AG09309 (cell line): ENCODE data around the gene ADGRV1.

Experiments
- DNase-seq: peaks from one replicate; pipeline ENCODE4 v3.0.0-alpha.2; 2010; ENCODE audit warnings: low read depth
- H3K4me3 ChIP-seq: 2 replicates; pipeline ENCODE4 v1.5.1; 2011; ENCODE audit warnings: mild to moderate bottlenecking, low read depth, low read length, moderate library complexity; ENCODE audit not compliant: control insufficient read depth
- TF ChIP-seq, protein P1 (sequence below): IDR thresholded peaks from 2 replicates; pipeline ENCODE4 v1.5.1; 2011; ENCODE audit warnings: mild to moderate bottlenecking, low read depth, low read length, inconsistent platforms; ENCODE audit not compliant: insufficient read depth, control insufficient read depth; ENCODE audit errors: missing control alignments

The ADGRV1 gene

DNA sequence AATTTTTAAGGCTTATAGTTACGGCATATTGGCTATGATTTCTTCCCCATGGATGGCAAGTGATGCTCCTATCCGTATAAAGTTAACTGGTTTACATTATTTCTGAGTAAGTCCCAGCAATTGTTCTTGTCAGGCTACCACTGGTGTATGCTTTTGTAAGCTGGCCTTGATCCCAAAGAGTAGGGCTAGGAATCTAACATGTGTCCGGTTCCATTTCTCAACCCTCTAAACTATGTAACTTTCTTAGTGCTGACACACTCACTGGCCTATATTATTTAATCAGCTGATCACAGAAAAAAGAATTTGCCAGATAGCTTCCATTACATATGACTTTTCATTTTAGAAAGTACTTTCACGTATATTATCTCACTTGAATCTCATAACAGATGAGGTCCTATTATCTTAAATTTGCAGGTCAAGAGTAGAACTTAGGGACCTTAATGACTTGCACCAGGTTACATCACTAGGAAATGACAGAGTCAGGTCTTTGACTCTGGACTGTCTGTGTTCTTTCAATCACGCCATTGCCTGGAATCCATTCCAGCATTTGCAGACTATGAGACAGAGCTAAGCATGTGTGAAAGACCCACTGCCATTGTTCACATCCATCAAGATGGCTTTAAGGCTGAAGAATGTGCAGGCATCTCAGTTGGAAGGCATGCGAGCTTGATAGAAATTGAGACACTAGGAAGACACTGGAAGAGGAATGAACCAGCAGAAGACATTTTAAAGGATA, 461.6 kb downstream of the ADGRV1 start:
- DNase-seq = no peak
- TF ChIP-seq, protein P1, sequence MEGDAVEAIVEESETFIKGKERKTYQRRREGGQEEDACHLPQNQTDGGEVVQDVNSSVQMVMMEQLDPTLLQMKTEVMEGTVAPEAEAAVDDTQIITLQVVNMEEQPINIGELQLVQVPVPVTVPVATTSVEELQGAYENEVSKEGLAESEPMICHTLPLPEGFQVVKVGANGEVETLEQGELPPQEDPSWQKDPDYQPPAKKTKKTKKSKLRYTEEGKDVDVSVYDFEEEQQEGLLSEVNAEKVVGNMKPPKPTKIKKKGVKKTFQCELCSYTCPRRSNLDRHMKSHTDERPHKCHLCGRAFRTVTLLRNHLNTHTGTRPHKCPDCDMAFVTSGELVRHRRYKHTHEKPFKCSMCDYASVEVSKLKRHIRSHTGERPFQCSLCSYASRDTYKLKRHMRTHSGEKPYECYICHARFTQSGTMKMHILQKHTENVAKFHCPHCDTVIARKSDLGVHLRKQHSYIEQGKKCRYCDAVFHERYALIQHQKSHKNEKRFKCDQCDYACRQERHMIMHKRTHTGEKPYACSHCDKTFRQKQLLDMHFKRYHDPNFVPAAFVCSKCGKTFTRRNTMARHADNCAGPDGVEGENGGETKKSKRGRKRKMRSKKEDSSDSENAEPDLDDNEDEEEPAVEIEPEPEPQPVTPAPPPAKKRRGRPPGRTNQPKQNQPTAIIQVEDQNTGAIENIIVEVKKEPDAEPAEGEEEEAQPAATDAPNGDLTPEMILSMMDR = no peak
- no peak overlapping the region for H3K4me3 ChIP-seq

DNA sequence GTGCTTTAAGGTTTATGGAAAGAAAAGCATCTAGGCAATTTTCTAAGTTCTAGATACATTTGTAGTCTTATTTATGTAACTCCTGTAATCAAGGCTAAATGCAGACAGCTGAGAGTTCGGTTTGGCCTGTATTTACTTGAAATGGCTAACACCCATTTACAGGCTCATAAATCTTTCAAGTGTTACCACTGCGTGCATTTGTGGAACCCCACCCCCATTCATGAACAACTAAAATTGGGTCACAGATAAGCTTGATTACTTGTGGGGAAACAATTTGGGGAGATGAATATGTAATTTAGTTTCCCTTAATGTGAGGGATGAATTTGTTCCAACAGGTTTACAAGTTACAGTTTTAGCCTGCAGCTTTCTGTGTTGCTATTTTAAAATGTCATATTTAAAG, 463.9 kb downstream of the ADGRV1 start:
- H3K4me3 ChIP-seq = no peak overlapping the region
- TF ChIP-seq, protein P1 = no peak
- no peak for DNase-seq

DNA sequence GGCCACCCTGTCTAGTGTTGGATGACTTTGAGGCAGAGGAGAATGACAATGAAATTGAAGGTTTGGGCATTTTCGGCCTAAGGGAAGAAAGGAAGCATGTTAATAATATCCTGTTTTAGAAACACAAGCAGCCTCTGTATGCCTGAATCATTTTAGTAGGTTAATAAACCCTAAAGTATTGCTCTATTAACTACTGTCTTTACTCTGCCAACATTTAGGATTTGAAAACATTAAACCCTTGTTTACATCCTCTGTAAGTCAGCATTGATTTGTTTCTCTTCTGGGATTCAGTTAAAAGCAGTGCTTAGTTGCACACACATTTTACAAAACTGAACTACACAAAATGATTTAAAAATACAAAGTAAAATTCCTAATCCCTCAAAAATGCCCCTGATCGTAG, 465.6 kb downstream of the ADGRV1 start:
- TF ChIP-seq, protein P1 = no peak
- DNase-seq = no peak

GRCh38 chr5:91024727-91025126, 466.1 kb downstream of the ADGRV1 start:
- no peak for DNase-seq
- TF ChIP-seq, protein P1 = no peak
- H3K4me3 ChIP-seq = no peak overlapping the region

More for the DNA sequence above, 465.6 kb downstream of the ADGRV1 start:
- H3K4me3 ChIP-seq = no peak overlapping the region

DNA sequence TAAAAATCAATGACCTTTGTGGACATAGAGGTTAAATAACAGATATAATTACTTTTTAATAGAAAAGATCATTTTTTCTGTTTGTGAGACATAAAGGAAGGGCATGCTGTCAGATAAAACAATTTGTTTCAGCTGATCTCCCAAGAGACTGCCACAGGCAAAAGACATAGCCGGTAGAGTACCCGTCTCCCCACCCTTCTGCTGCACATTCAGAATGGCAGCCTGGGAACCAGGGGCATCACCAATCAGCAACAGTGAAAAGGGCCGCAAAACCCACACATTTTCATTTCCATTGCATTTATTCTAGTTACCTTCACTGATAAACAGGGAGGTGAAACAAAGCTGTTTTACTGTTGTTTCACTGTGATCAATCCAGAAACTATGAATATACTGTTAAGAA, 466.9 kb downstream of the ADGRV1 start:
- no peak for DNase-seq
- TF ChIP-seq, protein P1 = no peak
- H3K4me3 ChIP-seq = no peak overlapping the region

GRCh38 chr5:91025956-91026355, 467.4 kb downstream of the ADGRV1 start:
- DNase-seq = no peak
- TF ChIP-seq, protein P1 = no peak
- no peak overlapping the region for H3K4me3 ChIP-seq

DNA sequence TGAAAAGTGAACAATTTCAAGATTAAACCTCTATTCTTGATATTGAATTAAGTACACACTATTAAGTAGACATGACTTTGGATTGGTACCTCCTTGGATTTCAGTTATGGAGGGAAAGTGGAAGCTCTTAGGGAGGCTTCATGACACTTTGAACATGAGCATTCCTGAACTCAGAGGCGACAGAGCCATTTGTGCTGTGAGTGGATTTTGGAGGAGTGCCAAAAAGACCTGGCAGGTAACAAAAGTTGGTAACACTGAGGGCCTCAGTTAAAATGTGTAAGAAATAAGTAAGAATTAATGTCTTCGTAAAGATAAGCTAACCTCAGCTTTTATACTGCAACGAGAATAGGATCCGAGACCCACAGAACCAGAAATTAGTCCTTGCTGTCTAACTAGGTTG, 467.9 kb downstream of the ADGRV1 start:
- no peak for DNase-seq
- TF ChIP-seq, protein P1 = no peak
- no peak overlapping the region for H3K4me3 ChIP-seq
